Upper lobe of right lung (tissue), 1 donor: ENCODE data around the gene AP3B1. TPM values are rescaled to one million over a fixed set of nuclear protein-coding genes. Genes with fewer than 3 reads are reported as not detected.
A peak's percentile ranks its signal among the peaks of the same experiment; 100 is the strongest.
"Not testable (repeated sequence)": the region's sequence is repeated elsewhere in the genome, so short reads cannot be mapped to it uniquely, and the experiment has no call there.

ENCODE experiments used
- ATAC-seq: fragments of 200-7000 bp; cut with Tn5 transposase; one replicate; pipeline ENCODE4 v1.9.1; 2020; ENCODE audit warnings: mild to moderate bottlenecking, moderate library complexity
- DNase-seq: peaks from one replicate; pipeline ENCODE4 v3.0.0-alpha.2; 2020
- H3K27ac ChIP-seq: fragments of 200-600 bp; one replicate; pipeline ENCODE4 v1.8.0; 2022
- H3K27me3 ChIP-seq: fragments of 200-600 bp; one replicate; pipeline ENCODE4 v1.8.0; 2022; ENCODE audit warnings: mild to moderate bottlenecking
- H3K36me3 ChIP-seq: fragments of 200-600 bp; one replicate; pipeline ENCODE4 v1.8.0; 2022
- H3K4me1 ChIP-seq: fragments of 200-600 bp; one replicate; pipeline ENCODE4 v1.8.0; 2022
- H3K4me3 ChIP-seq: fragments of 200-600 bp; one replicate; pipeline ENCODE4 v1.8.0; 2022; ENCODE audit warnings: mild to moderate bottlenecking
- H3K9me3 ChIP-seq: fragments of 200-600 bp; one replicate; pipeline ENCODE4 v1.8.0; 2022
- CTCF ChIP-seq: fragments of 200-600 bp; IDR thresholded peaks from one replicate; pipeline ENCODE4 v1.8.0; 2022; ENCODE audit warnings: antibody characterized with exemption
- intact Hi-C: fragments of 100-400 bp; cut with DNase I; formaldehyde crosslinking; loops from one replicate; pipeline ENCODE4 v1.11.0; 2022
- total RNA-seq: library from RNA; stranded (reverse); fragmentation: NEBNext Ultra II Directional; extraction: Animal tissue kit (Norgen Biotek cat#: 25700); gene quantifications from one replicate; pipeline ENCODE4 v1.2.1, GENCODE V29; 2021
- donor health status: DM: no; HTN: yes; CAD: no; lungs with severe emphysema.

AP3B1 gene
- total RNA-seq, 1 donor from 2014 or later = 32.9 TPM

GRCh38 chr5:78077369-78078068 is 217.0 kb downstream of the AP3B1 start:
- intact Hi-C loops = no loop called here
- Histone ChIP-seq H3K27ac (no peak overlapping the region), H3K9me3 (no peaks in the 10 kb centered on the region), H3K36me3 (no peaks in the 10 kb centered on the region), H3K27me3 (no peaks in the 10 kb centered on the region), H3K4me3 (no peak overlapping the region), H3K4me1 (no peaks in the 10 kb centered on the region)
- no peak for ATAC-seq
- no peak for DNase-seq
- no peak for TF ChIP-seq CTCF

- no peak for DNase-seq
- Histone ChIP-seq H3K36me3 (no peaks in the 10 kb centered on the region), H3K4me3 (no peak overlapping the region), H3K4me1 (no peaks in the 10 kb centered on the region), H3K9me3 (no peaks in the 10 kb centered on the region), H3K27me3 (no peaks in the 10 kb centered on the region), H3K27ac (no peak overlapping the region)
- no peak for TF ChIP-seq CTCF
- intact Hi-C loops = no loop called here
- ATAC-seq = no peak
Measured at GRCh38 chr5:78076351-78076750, 218.1 kb downstream of the AP3B1 start.

GRCh38 chr5:78075301-78075700 is 219.2 kb downstream of the AP3B1 start:
- no peaks in the 10 kb centered on the region for H3K27me3 ChIP-seq
- H3K9me3 ChIP-seq = no peaks in the 10 kb centered on the region
- no peak for DNase-seq
- H3K4me1 ChIP-seq = no peaks in the 10 kb centered on the region
- no peak overlapping the region for H3K4me3 ChIP-seq
- no peaks in the 10 kb centered on the region for H3K36me3 ChIP-seq
- ATAC-seq = no peak
- intact Hi-C loops = no loop called here
- no peak for TF ChIP-seq CTCF
- no peak overlapping the region for H3K27ac ChIP-seq

GRCh38 chr5:78070691-78071090 is 223.8 kb downstream of the AP3B1 start:
- H3K36me3 ChIP-seq, intact Hi-C loops, DNase-seq, H3K27ac ChIP-seq, H3K27me3 ChIP-seq, H3K9me3 ChIP-seq, H3K4me3 ChIP-seq, H3K4me1 ChIP-seq, ATAC-seq: not testable (repeated sequence)

- H3K4me3 ChIP-seq, intact Hi-C loops, H3K27me3 ChIP-seq, H3K36me3 ChIP-seq, H3K27ac ChIP-seq, DNase-seq, H3K4me1 ChIP-seq, H3K9me3 ChIP-seq, ATAC-seq: not testable (repeated sequence)
Measured at GRCh38 chr5:78067581-78067980, 226.9 kb downstream of the AP3B1 start.

- H3K9me3 ChIP-seq, H3K27ac ChIP-seq, DNase-seq, H3K36me3 ChIP-seq, intact Hi-C loops, H3K27me3 ChIP-seq, H3K4me1 ChIP-seq, H3K4me3 ChIP-seq, ATAC-seq: not testable (repeated sequence)
Measured at GRCh38 chr5:78066722-78067121, 227.8 kb downstream of the AP3B1 start.

GRCh38 chr5:78065663-78066062 is 228.8 kb downstream of the AP3B1 start:
- ATAC-seq (peak; percentile 22), DNase-seq (no peak)
- Histone ChIP-seq H3K27me3 (no peaks in the 10 kb centered on the region), H3K4me3 (no peak overlapping the region), H3K36me3 (no peaks in the 10 kb centered on the region), H3K4me1 (no peaks in the 10 kb centered on the region), H3K9me3 (no peaks in the 10 kb centered on the region), H3K27ac (no peak overlapping the region)
- intact Hi-C loops = no loop called here
- TF ChIP-seq CTCF = no peak
